Uterus (tissue), 4 donors: Measurements from ENCODE around the gene ZMIZ2. TPM values are rescaled to one million over a fixed set of nuclear protein-coding genes. Genes with fewer than 3 reads are reported as not detected.
"Not testable (repeated sequence)": the region's sequence is repeated elsewhere in the genome, so short reads cannot be mapped to it uniquely, and the experiment has no call there.

Experiments used
- DNase-seq, 2 donors: peaks; one replicate each; pipeline ENCODE4 v3.0.0-alpha.2; 2019 to 2020
- H3K27ac ChIP-seq, 2 donors: fragments of 200-600 bp; sonication (generic); 1 replicate in 1 of 2; 2 replicates in 1 of 2; pipeline ENCODE4 v1.5.1; 2016 to 2018
- H3K27me3 ChIP-seq, 2 donors: fragments of 200-600 bp; sonication (generic); one replicate each; pipeline ENCODE4 v1.5.1; 2018 to 2019; ENCODE audit warnings: control low read depth in 1 of 2
- H3K36me3 ChIP-seq, 2 donors: fragments of 200-600 bp; sonication (generic); one replicate each; pipeline ENCODE4 v1.5.1; 2019; ENCODE audit warnings: control low read depth in 1 of 2
- H3K4me1 ChIP-seq, 2 donors: fragments of 200-600 bp; sonication (generic); one replicate each; pipeline ENCODE4 v1.5.1; 2018 to 2019; ENCODE audit warnings: control low read depth in 1 of 2
- H3K4me3 ChIP-seq, 2 donors: fragments of 200-600 bp; sonication (generic); 1 replicate in 1 of 2; 2 replicates in 1 of 2; pipeline ENCODE4 v1.5.1; 2018 to 2019; ENCODE audit warnings: mild to moderate bottlenecking in 1 of 2
- H3K9me3 ChIP-seq, 2 donors: fragments of 200-600 bp; sonication (generic); one replicate each; pipeline ENCODE4 v1.5.1; 2019; ENCODE audit warnings: control low read depth in 1 of 2
- POLR2A ChIP-seq, 2 donors: fragments of 450-650 bp; IDR thresholded peaks; one replicate each; pipeline ENCODE4 v1.6.1; 2016; ENCODE audit warnings: antibody characterized with exemption in 2 of 2, mild to moderate bottlenecking in 1 of 2, moderate library complexity in 1 of 2
- intact Hi-C: fragments of 100-400 bp; cut with DNase I; formaldehyde crosslinking; loops from one replicate; pipeline ENCODE4 v1.15.1; 2023; ENCODE audit warnings: low total_unique reads
- total RNA-seq, 4 donors: library from RNA; depleted of rRNA in 3 of 4; stranded (reverse); fragments of >200 nt in 3 of 4; gene quantifications; one replicate each; pipeline versions ENCODE4 v1.1.0 to v1.2.4, GENCODE V29; 2014 to 2023
- TF ChIP-seq, protein P1 (sequence below), 4 experiments: fragments of 200-600 bp in 2 of 4; fragments of 450-650 bp in 2 of 4; sonication (generic) in 2 of 4; IDR thresholded peaks; one replicate each; pipeline ENCODE4 v1.5.1; 2016 to 2019; ENCODE audit warnings: antibody characterized with exemption in 4 of 4, mild to moderate bottlenecking in 2 of 4, moderate library complexity in 1 of 4
- donor health status: DM: yes; HTN: yes; CAD: no.

ZMIZ2 gene
- total RNA-seq, 4 donors from 2014 or later = 2.8 to 97.0 (median 12.2) TPM

DNA sequence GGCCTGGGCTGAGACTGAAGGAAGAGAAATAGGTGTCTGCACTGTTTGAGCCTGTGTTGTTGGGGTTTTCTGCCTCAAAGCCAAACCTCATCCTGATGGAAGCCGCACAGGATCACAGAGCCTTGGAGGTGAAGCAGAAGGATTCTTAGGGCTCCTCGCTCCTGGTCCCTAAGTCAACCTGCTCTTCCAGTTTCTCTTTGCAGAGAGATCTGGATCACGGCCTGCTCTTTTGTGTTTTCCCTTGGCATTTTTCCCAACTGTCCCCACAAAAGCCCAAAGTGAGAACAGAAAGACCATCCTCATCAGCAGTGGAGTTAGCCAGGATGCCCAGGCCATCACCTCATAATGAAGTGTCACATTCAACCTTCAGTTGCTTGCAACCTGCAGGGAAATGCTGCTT lies 27.6 kb downstream of the ZMIZ2 start:
- intact Hi-C loops = no loop called here
- Histone ChIP-seq H3K27me3 (no peaks in the 10 kb centered on the region), H3K4me3 (no peak overlapping the region), H3K4me1 (no peaks in the 10 kb centered on the region), H3K9me3 (no peaks in the 10 kb centered on the region), H3K27ac (no peak overlapping the region), H3K36me3 (no peaks in the 10 kb centered on the region)
- no peak for DNase-seq
- no peak for TF ChIP-seq POLR2A (IDR thresholded peaks at IDR 0.05)
- TF ChIP-seq, protein P1, sequence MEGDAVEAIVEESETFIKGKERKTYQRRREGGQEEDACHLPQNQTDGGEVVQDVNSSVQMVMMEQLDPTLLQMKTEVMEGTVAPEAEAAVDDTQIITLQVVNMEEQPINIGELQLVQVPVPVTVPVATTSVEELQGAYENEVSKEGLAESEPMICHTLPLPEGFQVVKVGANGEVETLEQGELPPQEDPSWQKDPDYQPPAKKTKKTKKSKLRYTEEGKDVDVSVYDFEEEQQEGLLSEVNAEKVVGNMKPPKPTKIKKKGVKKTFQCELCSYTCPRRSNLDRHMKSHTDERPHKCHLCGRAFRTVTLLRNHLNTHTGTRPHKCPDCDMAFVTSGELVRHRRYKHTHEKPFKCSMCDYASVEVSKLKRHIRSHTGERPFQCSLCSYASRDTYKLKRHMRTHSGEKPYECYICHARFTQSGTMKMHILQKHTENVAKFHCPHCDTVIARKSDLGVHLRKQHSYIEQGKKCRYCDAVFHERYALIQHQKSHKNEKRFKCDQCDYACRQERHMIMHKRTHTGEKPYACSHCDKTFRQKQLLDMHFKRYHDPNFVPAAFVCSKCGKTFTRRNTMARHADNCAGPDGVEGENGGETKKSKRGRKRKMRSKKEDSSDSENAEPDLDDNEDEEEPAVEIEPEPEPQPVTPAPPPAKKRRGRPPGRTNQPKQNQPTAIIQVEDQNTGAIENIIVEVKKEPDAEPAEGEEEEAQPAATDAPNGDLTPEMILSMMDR (IDR thresholded peaks at IDR 0.05) = no peak

DNA sequence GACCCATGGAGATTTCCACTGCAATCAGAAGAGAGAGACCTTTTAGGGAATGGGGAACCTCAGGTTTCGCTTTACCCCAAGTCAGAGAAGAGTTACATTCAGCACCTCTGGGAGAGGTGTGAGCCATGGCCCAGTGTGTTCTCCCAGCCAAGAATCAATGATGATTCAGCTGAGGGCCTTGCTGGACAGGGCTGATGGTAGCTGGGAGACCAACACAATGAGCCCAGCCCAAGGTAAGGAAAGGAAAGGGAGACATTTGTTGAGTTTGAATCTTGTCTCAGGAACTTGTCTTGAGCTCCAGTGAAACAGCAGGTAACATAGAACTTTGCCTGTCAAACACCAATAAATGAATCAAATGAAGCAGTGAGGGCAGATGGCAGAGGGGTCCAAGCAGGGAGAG lies 33.8 kb downstream of the ZMIZ2 start:
- intact Hi-C loops = no loop called here

DNA sequence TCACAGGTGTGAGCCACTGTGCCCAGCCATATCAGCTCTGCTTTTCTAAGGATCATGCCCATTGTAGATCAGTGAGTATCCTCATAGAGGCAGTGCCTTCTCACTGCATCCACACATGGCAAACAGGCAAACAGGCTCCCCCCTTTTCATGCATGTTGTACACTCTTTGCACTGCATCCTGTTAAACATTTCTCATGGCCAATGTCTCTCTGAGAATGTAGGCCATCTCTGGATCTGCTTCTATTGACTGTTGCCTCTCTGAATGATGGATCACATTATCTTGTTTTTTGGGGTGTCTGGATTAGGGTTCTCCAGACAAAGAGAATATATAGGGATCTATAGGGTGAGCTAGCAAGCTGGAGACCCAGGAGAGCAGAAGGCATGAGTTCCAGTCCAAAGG lies 34.8 kb downstream of the ZMIZ2 start:
- no peak overlapping the region for H3K27ac ChIP-seq
- TF ChIP-seq, protein P1 (IDR thresholded peaks at IDR 0.05) = no peak
- TF ChIP-seq POLR2A (IDR thresholded peaks at IDR 0.05) = no peak
- H3K27me3 ChIP-seq = no peaks in the 10 kb centered on the region
- no peak for DNase-seq
- no peaks in the 10 kb centered on the region for H3K36me3 ChIP-seq
- no peaks in the 10 kb centered on the region for H3K4me1 ChIP-seq
- intact Hi-C loops = no loop called here
- no peaks in the 10 kb centered on the region for H3K9me3 ChIP-seq
- H3K4me3 ChIP-seq = no peak overlapping the region

More for the DNA sequence above, 33.8 kb downstream of the ZMIZ2 start:
- no peak for TF ChIP-seq POLR2A (IDR thresholded peaks at IDR 0.05)
- TF ChIP-seq, protein P1 (IDR thresholded peaks at IDR 0.05) = no peak
- no peak for DNase-seq
- Histone ChIP-seq H3K36me3 (no peaks in the 10 kb centered on the region), H3K27ac (no peak overlapping the region), H3K4me1 (no peaks in the 10 kb centered on the region), H3K4me3 (no peak overlapping the region), H3K9me3 (no peaks in the 10 kb centered on the region), H3K27me3 (no peaks in the 10 kb centered on the region)

DNA sequence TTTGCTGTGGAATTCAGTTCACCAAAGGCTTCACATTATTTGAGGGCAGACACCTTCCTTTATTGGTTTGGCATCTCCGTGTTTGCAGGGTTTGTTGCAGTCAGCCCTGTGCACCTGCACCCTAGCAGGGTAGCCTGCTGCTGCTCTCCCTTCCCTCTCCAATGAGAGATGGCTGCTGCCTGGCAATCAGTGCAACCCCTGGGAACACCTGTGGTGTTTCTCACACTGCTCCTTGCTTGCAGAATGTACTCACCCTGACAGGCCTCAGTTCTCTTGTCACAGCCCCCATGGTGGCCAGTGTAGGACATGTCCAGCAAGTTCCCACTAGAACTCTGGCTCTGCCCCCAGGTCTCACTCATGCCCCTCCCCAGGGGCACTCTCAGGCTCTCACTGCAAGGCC lies 35.7 kb downstream of the ZMIZ2 start:
- Histone ChIP-seq H3K4me1 (no peaks in the 10 kb centered on the region), H3K27ac (no peak overlapping the region), H3K27me3 (no peaks in the 10 kb centered on the region), H3K9me3 (no peaks in the 10 kb centered on the region), H3K4me3 (no peak overlapping the region), H3K36me3 (no peaks in the 10 kb centered on the region)
- TF ChIP-seq, protein P1 (IDR thresholded peaks at IDR 0.05) = no peak
- no peak for TF ChIP-seq POLR2A (IDR thresholded peaks at IDR 0.05)
- DNase-seq = no peak
- intact Hi-C loops = no loop called here

DNA sequence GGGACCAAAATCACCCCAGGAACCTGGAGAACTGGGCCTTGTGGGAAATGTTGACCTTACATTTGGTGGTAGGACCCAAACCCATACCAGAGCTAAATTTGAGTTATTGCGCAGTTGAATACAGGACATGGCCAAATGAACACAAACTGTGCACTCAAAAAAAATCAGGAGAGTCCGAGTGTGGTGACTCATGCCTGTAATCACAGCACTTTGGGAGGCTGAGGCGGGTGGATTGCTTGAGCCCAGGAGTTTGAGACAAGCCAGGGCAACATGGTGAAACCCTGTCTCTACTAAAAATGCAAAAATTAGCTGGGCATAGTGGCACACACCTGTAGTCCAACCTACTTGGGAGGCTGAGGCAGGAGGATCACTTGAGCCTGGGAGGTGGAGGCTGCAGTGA lies 36.6 kb downstream of the ZMIZ2 start:
- H3K27ac ChIP-seq, H3K9me3 ChIP-seq, DNase-seq, H3K4me1 ChIP-seq, H3K4me3 ChIP-seq, H3K36me3 ChIP-seq, H3K27me3 ChIP-seq, intact Hi-C loops: not testable (repeated sequence)

DNA sequence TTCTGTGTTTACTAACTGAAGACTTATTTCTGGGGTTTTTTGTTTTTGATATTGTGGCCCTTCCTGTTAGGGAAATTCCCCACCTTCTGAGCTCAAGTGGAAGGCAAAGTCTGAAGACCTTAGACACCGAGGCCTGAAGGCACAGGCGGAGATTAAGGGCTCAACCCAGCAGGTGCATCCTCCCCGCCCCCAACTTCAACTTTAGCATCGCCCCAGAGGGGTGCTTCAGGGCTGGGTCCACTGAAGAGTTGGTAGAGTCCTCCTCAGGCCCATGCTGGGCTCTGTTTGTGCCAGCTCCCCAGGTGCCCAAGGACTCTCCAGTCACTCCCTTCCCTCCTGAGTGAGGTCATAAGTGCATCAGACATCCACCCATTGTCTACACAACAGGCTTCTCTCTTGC lies 38.4 kb downstream of the ZMIZ2 start:
- no peak for DNase-seq
- intact Hi-C loops = no loop called here
- TF ChIP-seq, protein P1 (IDR thresholded peaks at IDR 0.05) = no peak
- TF ChIP-seq POLR2A (IDR thresholded peaks at IDR 0.05) = no peak
- H3K27ac ChIP-seq = no peak overlapping the region
- no peaks in the 10 kb centered on the region for H3K9me3 ChIP-seq
- H3K36me3 ChIP-seq = no peaks in the 10 kb centered on the region
- H3K4me1 ChIP-seq = no peaks in the 10 kb centered on the region
- no peaks in the 10 kb centered on the region for H3K27me3 ChIP-seq
- H3K4me3 ChIP-seq = no peak overlapping the region
